Measurements from ENCODE around the gene ZDHHC24.

DNA sequence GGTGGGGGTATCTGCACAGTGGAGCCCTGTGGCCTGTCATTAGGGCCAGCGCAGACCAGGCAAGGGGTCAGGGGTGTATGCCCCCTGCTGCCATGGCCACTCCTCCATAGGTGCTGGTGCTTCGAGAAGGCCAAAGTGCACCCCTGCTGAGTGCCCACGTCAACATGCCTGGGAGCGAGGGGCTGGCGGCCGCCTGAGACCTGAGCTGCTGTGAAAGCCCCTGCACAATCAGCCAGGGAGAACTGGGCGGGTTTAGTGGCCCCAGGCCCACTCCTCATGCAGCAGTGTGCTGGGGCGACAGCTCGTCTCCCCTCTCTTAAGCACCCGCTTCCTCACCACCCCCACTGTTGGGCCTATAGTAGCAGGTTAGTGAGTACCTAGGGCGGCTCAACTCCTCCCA, 14.0 kb downstream of the ZDHHC24 start:
- TF ChIP-seq, protein P1, sequence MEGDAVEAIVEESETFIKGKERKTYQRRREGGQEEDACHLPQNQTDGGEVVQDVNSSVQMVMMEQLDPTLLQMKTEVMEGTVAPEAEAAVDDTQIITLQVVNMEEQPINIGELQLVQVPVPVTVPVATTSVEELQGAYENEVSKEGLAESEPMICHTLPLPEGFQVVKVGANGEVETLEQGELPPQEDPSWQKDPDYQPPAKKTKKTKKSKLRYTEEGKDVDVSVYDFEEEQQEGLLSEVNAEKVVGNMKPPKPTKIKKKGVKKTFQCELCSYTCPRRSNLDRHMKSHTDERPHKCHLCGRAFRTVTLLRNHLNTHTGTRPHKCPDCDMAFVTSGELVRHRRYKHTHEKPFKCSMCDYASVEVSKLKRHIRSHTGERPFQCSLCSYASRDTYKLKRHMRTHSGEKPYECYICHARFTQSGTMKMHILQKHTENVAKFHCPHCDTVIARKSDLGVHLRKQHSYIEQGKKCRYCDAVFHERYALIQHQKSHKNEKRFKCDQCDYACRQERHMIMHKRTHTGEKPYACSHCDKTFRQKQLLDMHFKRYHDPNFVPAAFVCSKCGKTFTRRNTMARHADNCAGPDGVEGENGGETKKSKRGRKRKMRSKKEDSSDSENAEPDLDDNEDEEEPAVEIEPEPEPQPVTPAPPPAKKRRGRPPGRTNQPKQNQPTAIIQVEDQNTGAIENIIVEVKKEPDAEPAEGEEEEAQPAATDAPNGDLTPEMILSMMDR (IDR thresholded peaks at IDR 0.05) = no peak
- no peak for TF ChIP-seq POLR2A (IDR thresholded peaks at IDR 0.05)

Data from right lobe of liver (tissue), 4 donors.